Lower leg skin (tissue), 4 donors: ENCODE results near the gene CHRM1. TPM values are rescaled to one million over a fixed set of nuclear protein-coding genes. Genes with fewer than 3 reads are reported as not detected.
A peak's percentile ranks its signal among the peaks of the same experiment; 100 is the strongest.

ENCODE experiments used
- DNase-seq, 2 donors: peaks; one replicate each; pipeline ENCODE4 v3.0.0-alpha.2; 2019; ENCODE audit warnings: low spot score in 2 of 2
- H3K4me3 ChIP-seq: fragments of 200-600 bp; sonication (generic); 2 replicates; pipeline ENCODE4 v1.5.1; 2017; ENCODE audit warnings: mild to moderate bottlenecking, low read depth; ENCODE audit not compliant: poor library complexity, severe bottlenecking
- POLR2A ChIP-seq, 2 donors: fragments of 450-650 bp; IDR thresholded peaks; one replicate each; pipeline ENCODE4 v1.6.1; 2016 to 2017; ENCODE audit warnings: antibody characterized with exemption in 2 of 2, mild to moderate bottlenecking in 1 of 2, moderate library complexity in 1 of 2
- WGBS, 2 donors: methylation state at CpG; one replicate each; pipeline ENCODE4 v1.1.5; 2018; 5-methylcytosine and 5-hydroxymethylcytosine counted together
- intact Hi-C: fragments of 100-400 bp; cut with DNase I; formaldehyde crosslinking; loops from one replicate; pipeline ENCODE4 v1.15.0; 2023; ENCODE audit warnings: low total_unique reads
- total RNA-seq, 4 donors: library from RNA; depleted of rRNA; stranded (reverse); fragments of >200 nt; gene quantifications; one replicate each; pipeline ENCODE4 v1.1.0, GENCODE V29; 2016
- TF ChIP-seq, protein P1 (sequence below), 3 donors: fragments of 450-650 bp; IDR thresholded peaks; one replicate each; pipeline ENCODE4 v1.5.1; 2016; ENCODE audit warnings: antibody characterized with exemption in 3 of 3, mild to moderate bottlenecking in 3 of 3, moderate library complexity in 2 of 3

CHRM1 gene
- total RNA-seq, 4 donors from 2014 or later, result 1.5 to 7.6 (median 4.5) TPM

- WGBS, 2 donors, result 54 to 63% methylated on average over 3 of the region's 3 CpGs
- TF ChIP-seq POLR2A (IDR thresholded peaks at IDR 0.05), result no peak
- TF ChIP-seq, protein P1, sequence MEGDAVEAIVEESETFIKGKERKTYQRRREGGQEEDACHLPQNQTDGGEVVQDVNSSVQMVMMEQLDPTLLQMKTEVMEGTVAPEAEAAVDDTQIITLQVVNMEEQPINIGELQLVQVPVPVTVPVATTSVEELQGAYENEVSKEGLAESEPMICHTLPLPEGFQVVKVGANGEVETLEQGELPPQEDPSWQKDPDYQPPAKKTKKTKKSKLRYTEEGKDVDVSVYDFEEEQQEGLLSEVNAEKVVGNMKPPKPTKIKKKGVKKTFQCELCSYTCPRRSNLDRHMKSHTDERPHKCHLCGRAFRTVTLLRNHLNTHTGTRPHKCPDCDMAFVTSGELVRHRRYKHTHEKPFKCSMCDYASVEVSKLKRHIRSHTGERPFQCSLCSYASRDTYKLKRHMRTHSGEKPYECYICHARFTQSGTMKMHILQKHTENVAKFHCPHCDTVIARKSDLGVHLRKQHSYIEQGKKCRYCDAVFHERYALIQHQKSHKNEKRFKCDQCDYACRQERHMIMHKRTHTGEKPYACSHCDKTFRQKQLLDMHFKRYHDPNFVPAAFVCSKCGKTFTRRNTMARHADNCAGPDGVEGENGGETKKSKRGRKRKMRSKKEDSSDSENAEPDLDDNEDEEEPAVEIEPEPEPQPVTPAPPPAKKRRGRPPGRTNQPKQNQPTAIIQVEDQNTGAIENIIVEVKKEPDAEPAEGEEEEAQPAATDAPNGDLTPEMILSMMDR (IDR thresholded peaks at IDR 0.05), result no peak
- no peak for DNase-seq
- H3K4me3 ChIP-seq, result no peak overlapping the region
- intact Hi-C loops, result no loop called here
These were observed 37.5 kb downstream of the CHRM1 start for GRCh38 chr11:62883673-62884072.

GRCh38 chr11:62882788-62883501, 38.2 kb downstream of the CHRM1 start:
- H3K4me3 ChIP-seq, result peak overlapping the region; percentile 65
- intact Hi-C loops, result no loop called here
- WGBS, 2 donors, result 22 to 37% methylated on average over 5 of the region's 5 CpGs
- no peak for DNase-seq
- TF ChIP-seq POLR2A (IDR thresholded peaks at IDR 0.05), result no peak
- TF ChIP-seq, protein P1 (IDR thresholded peaks at IDR 0.05), result no peak

DNA sequence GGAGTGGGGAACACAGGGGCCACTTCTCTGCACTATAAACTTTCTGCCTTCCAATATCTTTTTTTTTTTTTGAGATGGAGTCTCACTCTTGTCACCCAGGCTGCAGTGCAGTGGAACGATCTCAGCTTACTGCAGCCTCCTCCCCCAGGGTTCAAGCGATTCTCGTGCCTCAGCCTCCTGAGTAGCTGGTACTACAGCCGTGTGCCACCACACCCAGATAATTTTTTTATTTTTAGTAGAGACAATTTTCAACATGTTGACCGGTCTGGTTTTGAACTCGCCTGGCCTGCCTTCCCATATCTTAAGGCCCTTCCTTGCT, 38.8 kb downstream of the CHRM1 start:
- 13 to 23% methylated on average over 6 of the region's 6 CpGs for WGBS, 2 donors
- no peak for DNase-seq
- peak overlapping the region; percentile 65 for H3K4me3 ChIP-seq
- intact Hi-C loops, result no loop called here
- TF ChIP-seq, protein P1 (IDR thresholded peaks at IDR 0.05), result no peak
- no peak for TF ChIP-seq POLR2A (IDR thresholded peaks at IDR 0.05)

DNA sequence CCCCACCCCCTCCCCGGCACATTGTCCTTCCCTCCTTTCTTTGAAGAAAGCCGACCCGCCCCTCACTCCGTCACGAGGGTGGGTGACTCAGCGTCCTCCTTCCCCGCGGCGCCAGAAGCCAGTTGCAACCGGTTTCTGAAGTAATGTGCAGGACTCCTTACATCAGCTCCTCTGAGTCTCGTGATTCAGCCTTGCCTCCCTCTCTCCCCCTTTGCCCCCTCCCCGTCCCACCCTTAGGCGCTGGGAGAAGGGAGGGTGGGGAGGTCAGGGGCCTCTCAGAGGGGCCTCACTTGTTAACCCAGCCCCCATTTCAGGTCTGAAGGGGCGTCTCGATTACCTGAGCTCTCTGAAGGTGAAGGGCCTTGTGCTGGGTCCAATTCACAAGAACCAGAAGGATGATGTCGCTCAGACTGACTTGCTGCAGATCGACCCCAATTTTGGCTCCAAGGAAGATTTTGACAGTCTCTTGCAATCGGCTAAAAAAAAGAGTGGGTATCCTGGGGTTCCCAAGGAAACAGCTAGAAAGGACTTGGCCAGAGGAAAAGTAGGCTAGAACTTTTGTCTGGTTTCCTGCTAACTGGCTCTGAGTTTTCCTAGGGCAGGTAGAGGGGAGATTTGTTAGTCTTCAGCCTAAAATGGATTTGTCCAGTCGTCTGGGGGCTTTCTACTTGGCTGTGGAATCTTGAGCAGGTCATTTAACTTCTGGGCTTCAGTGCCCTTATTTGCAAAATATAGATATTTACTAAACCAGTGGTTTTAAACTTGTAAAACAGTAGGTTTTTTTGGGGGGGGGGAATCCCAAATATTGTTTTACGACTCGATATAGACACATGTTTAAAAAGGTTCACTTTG, 39.4 kb downstream of the CHRM1 start:
- 2% methylated on average over 21 of the region's 21 CpGs for WGBS, 2 donors
- intact Hi-C loops, result no loop called here

GRCh38 chr11:62880803-62881578, 40.2 kb downstream of the CHRM1 start, which contains the start of gene SLC3A2:
Gene SLC3A2, plus strand, starts transcription at chr11:62880896. Its CDS starts 128 bp downstream, at chr11:62881024.
- DNase-seq, result peak; percentile 84 to 98
- whole genome bisulfite sequencing, 2 donors, result 0 to 1% methylated on average over 38 to 52 of the region's 69 CpGs
- intact Hi-C loops, result no loop called here
- H3K4me3 ChIP-seq, result peak within 1 kb of the TSS; percentile 96
- peak in 1 of 2 donors; percentile 97 for TF ChIP-seq POLR2A (IDR thresholded peaks at IDR 0.05)
- TF ChIP-seq, protein P1 (IDR thresholded peaks at IDR 0.05), result no peak

More for the DNA sequence above, 39.4 kb downstream of the CHRM1 start:
- DNase-seq, result peak; percentile 99 to 100
- TF ChIP-seq, protein P1 (IDR thresholded peaks at IDR 0.05), result no peak
- TF ChIP-seq POLR2A (IDR thresholded peaks at IDR 0.05), result no peak
- H3K4me3 ChIP-seq, result peak overlapping the region; percentile 96
